Middle frontal gyrus (tissue), 1 donor: ENCODE data around the gene UGT1A9.

Experiments used
- DNase-seq: peaks from one replicate; pipeline ENCODE4 v3.0.0-alpha.2; 2015; ENCODE audit warnings: low spot score; ENCODE audit errors: extremely low spot score

The UGT1A9 gene

GRCh38 chr2:233758141-233758540 lies 86.4 kb downstream of the UGT1A9 start:
- no peak for DNase-seq

- DNase-seq, result no peak
Observed at GRCh38 chr2:233758849-233759248, 87.2 kb downstream of the UGT1A9 start.

DNA sequence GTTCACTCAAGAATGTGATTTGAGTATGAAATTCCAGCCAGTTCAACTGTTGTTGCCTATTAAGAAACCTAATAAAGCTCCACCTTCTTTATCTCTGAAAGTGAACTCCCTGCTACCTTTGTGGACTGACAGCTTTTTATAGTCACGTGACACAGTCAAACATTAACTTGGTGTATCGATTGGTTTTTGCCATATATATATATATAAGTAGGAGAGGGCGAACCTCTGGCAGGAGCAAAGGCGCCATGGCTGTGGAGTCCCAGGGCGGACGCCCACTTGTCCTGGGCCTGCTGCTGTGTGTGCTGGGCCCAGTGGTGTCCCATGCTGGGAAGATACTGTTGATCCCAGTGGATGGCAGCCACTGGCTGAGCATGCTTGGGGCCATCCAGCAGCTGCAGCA lies 88.3 kb downstream of the UGT1A9 start, which contains the start of gene UGT1A1:
TSS of gene UGT1A1 (plus strand) at position 228 of the 400 bp plus-strand sequence. CDS start at position 246, 18 bp downstream.
- DNase-seq, result no peak

GRCh38 chr2:233761040-233761769 lies 89.5 kb downstream of the UGT1A9 start:
- no peak for DNase-seq

DNA sequence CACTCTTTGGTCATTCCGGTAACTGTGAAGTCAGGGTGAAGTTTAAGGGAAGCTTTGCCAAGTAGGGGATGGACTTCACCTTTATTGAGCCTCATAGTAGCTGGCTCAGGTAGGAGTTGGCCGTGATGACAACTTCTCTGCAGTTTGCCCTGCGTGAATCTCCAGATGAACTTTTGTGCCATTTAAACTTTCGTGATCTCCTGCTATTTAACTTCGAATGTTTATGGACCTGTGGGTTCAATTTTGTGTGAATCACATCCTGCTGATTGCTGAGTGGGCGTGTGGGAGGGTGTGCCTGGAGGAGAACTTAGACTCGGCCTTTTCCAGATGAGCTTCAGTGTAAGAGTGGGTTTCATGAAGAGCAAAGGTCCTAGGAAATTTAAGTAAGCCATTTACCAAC lies 92.6 kb downstream of the UGT1A9 start:
- DNase-seq, result no peak

GRCh38 chr2:233764761-233765160 lies 93.1 kb downstream of the UGT1A9 start:
- no peak for DNase-seq

DNA sequence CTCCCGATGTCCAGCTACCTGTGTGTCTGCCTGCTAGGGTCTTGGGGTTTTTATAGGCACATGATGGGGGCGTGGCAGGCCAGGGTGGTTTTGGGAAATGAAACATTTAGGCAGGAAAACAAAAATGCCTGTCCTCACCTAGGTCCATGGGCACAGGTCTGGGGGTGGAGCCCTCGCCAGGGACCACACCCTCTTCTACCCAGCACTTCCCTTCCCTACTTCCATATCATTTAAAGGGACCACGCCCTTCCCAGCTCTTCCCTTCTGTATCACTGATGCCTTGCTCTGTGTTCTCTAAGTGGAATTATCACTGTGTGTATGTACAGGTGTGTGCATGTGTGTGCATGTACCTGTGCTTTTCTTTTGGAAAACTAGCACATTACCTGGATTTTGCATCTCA lies 94.7 kb downstream of the UGT1A9 start:
- DNase-seq, result no peak

GRCh38 chr2:233768076-233768475 lies 96.4 kb downstream of the UGT1A9 start:
- DNase-seq, result no peak

- no peak for DNase-seq
Observed at GRCh38 chr2:233769260-233769659, 97.6 kb downstream of the UGT1A9 start.

DNA sequence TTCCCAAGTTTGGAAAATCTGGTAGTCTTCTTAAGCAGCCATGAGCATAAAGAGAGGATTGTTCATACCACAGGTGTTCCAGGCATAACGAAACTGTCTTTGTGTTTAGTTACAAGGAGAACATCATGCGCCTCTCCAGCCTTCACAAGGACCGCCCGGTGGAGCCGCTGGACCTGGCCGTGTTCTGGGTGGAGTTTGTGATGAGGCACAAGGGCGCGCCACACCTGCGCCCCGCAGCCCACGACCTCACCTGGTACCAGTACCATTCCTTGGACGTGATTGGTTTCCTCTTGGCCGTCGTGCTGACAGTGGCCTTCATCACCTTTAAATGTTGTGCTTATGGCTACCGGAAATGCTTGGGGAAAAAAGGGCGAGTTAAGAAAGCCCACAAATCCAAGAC lies 100.5 kb downstream of the UGT1A9 start:
- no peak for DNase-seq

DNA sequence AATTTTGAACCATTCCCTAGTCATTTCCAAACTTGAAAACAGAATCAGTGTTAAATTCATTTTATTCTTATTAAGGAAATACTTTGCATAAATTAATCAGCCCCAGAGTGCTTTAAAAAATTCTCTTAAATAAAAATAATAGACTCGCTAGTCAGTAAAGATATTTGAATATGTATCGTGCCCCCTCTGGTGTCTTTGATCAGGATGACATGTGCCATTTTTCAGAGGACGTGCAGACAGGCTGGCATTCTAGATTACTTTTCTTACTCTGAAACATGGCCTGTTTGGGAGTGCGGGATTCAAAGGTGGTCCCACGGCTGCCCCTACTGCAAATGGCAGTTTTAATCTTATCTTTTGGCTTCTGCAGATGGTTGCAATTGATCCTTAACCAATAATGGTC lies 100.9 kb downstream of the UGT1A9 start:
- DNase-seq, result no peak

- no peak for DNase-seq
Observed at GRCh38 chr2:233773854-233774253, 102.2 kb downstream of the UGT1A9 start.

GRCh38 chr2:233775414-233775813 lies 103.7 kb downstream of the UGT1A9 start:
- DNase-seq, result no peak

- DNase-seq, result no peak
Observed at GRCh38 chr2:233778030-233778429, 106.3 kb downstream of the UGT1A9 start, which contains the start of gene MROH2A. Gene MROH2A, plus strand, starts transcription at chr2:233778330. Its CDS starts 1,029 bp downstream, at chr2:233779359.

DNA sequence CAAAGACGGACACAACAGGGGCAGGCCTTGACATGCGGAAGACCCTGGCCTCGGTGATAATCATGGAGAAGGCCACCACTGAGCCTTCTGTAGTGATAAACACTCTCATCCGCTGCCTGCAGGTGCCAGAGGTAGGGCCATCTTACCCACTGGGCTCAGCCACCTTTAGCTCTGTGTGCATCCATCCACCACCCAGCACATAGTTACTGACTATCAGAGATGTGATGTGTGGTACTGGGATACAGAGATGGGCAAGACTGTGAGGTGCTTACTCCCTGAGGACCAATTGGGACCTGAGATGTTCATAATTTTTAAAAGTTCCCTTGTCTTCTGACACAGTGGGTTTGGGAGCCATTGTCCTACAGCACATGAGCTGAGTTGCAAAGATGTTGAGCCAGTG lies 108.0 kb downstream of the UGT1A9 start:
- no peak for DNase-seq

DNA sequence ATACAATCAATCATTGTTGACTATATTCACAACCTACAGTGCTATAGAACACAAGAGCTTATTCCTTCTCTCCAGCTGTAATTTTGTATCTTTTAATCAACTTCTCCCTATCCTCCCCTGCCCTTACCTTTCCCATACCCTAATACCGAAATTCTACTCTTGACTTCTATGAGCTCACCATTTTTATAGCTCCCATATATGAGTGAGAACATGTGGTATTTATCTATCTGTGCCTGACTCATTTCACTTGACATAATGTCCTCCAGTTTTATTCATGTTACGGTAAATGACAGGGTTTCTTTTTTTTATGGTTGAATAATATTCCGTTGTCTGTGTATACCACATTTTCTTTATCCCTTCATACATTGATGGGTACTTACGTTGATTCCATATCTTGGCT lies 109.1 kb downstream of the UGT1A9 start:
- DNase-seq, result no peak

- no peak for DNase-seq
Observed at GRCh38 chr2:233789554-233789953, 117.9 kb downstream of the UGT1A9 start.

DNA sequence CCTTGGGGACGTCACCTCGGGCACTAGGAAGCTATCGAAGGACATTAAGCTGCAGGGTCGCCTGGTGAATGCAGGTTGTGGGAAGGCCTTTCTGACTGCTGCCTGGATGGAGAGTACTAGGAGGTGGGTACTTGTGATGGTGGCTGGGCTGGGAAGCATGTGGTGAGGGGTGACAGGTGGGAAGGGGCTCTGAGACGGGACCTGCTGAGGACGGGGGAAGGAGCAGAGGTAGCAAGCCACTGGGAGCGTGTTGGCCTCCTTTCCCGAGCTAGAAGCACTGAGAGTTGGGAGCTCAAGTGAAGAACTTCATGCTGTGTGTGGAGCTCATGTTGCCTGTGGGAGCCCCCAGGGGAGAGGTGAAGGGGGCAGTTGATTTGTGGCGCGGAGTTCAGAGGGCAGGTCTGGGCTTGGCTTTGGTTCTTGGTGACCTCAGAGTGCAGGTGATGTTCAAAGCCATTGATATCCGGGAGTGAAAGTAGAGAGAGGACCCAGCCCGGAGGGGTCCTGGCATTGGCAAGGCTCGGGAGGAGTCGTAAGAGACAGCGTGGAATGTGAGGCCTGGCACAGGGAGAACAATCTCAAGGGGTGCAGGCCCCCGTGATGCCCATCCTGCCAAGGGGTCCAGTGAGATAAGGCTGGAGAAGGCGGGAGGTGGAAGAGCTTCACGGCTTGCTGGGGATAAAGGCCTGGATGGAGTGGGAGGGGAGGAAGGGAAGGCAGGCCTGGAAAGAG lies 119.6 kb downstream of the UGT1A9 start:
- DNase-seq, result no peak

GRCh38 chr2:233791883-233792329 lies 120.2 kb downstream of the UGT1A9 start:
- no peak for DNase-seq

DNA sequence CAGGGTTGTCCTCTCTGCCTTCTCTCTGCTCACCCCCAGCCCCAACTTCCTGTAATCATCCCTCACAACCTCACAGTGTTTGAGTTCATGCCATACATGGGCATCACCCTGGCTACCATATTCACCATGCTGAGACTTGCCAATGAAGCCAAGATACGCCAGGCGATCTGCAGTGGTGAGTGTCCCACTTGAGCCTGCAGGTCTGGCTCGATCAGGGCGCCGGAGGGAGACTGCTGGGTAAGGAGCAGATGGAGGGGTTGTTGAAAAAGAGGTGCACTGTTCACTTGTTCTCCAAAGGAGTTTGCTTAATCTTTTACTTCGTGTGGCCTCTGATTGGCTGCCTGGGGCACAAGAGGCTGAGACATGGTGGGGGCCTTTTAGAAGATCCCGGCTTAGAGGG lies 121.0 kb downstream of the UGT1A9 start:
- no peak for DNase-seq

- no peak for DNase-seq
Observed at GRCh38 chr2:233793465-233794127, 121.9 kb downstream of the UGT1A9 start.

GRCh38 chr2:233794128-233794658 lies 122.5 kb downstream of the UGT1A9 start:
- DNase-seq, result no peak
